DMS53 treated with DMSO at 0.1 percent for 48 hours (cell line): ENCODE measurements around the gene ABCD3.
"Not testable (repeated sequence)": the region's sequence is repeated elsewhere in the genome, so short reads cannot be mapped to it uniquely, and the experiment has no call there.

Experiments used
- DNase-seq: peaks from one replicate; lab custom pipeline; 2025; ENCODE audit not compliant: unreplicated experiment; lab: John Stamatoyannopoulos, UW

The ABCD3 gene

GRCh38 chr1:94544706-94545490 is 126.7 kb downstream of the ABCD3 start:
- no peak for DNase-seq

- DNase-seq, result no peak
Measured at GRCh38 chr1:94549706-94550105, 131.5 kb downstream of the ABCD3 start.

DNA sequence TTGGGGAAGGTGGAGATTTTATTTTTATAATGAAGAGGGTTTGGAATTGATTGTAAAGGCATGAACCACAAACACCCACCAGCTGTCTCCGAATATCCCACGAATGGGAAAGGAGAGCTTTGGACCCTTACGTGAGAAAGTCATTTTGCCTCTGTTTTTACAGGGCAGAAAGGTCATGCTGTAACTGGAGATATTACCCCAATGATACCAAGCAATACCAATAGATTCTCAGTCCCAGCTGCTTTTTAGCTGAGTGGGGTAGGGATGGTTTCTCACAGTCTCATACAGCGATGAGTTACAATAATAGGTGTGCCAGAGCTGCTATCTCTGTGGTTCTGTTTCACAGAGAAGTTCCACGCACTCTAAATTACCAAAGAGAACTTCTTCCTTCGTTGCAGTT is 132.2 kb downstream of the ABCD3 start:
- no peak for DNase-seq

DNA sequence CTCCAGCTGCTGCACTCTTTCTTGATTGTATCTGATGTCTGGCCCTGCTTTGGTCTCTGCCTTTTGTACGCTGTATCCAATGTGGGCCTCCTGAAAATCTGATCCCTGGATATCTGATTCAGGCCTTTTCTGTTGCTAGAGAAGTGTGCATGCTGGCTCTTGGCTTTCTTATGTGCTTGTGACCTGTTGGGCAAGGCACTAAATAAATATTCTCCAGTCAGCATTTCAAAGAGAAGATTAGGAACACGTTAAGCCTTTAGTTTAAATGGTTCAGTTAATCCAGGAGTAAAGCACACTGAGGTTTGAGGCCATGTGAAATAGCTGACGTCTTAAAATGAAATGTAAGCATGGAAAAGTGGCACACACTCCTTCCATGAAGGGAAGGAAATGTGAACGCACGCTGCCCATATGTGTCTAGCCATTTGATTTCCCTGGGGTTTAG is 132.6 kb downstream of the ABCD3 start:
- DNase-seq, result no peak

GRCh38 chr1:94551449-94551848 is 133.3 kb downstream of the ABCD3 start:
- no peak for DNase-seq

- no peak for DNase-seq
Measured at GRCh38 chr1:94552071-94552586, 133.9 kb downstream of the ABCD3 start.

DNA sequence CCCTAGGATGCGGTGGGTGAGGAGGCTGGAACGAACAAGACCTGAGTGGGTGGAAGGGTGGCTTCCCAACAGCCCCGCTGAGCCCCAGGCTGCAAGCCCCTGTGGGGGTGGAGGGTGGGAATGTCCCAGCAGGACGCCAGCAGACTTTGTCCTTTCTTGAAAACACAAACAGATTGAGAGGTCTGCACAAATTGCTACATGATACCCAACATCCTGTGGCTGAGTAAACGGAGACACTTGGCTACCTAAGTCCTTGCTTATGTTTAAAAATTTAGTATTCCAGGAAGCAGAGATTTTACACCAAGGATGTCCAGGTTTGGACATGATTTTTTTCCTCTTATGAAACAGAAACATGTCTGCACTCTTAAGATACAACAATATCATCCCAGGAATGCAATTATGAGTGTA is 135.1 kb downstream of the ABCD3 start:
- peak; percentile 63 for DNase-seq

DNA sequence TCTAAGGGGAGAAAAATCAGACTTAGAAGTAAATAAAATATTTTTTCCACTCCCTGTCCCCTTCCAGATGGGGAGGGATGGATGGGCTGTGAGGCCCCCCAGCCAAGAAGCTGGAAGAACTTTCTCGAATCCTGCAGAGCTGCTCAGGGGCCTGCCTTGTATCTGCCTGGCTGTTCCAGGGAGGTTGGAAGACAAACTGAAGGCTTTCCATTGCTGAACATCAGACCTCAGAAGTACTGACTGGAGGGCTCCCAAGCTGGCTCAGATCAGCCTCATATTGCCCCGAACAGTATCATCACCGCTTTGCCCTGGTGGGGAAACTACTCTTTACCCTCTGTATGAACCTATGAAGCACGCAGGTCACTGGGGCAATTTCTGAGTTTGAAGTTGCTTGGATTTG is 135.7 kb downstream of the ABCD3 start:
- no peak for DNase-seq

GRCh38 chr1:94554580-94554979 is 136.4 kb downstream of the ABCD3 start:
- DNase-seq, result no peak

- no peak for DNase-seq
Measured at GRCh38 chr1:94555091-94555490, 136.9 kb downstream of the ABCD3 start.

GRCh38 chr1:94559921-94560320 is 141.7 kb downstream of the ABCD3 start:
- DNase-seq, result no peak

- no peak for DNase-seq
Measured at GRCh38 chr1:94560333-94560732, 142.1 kb downstream of the ABCD3 start.

- peak; percentile 59 for DNase-seq
Measured at GRCh38 chr1:94562519-94563260, 144.5 kb downstream of the ABCD3 start.

- DNase-seq, result no peak
Measured at GRCh38 chr1:94565901-94566300, 147.7 kb downstream of the ABCD3 start.

- not testable (repeated sequence) for DNase-seq
Measured at GRCh38 chr1:94566436-94566835, 148.2 kb downstream of the ABCD3 start.

DNA sequence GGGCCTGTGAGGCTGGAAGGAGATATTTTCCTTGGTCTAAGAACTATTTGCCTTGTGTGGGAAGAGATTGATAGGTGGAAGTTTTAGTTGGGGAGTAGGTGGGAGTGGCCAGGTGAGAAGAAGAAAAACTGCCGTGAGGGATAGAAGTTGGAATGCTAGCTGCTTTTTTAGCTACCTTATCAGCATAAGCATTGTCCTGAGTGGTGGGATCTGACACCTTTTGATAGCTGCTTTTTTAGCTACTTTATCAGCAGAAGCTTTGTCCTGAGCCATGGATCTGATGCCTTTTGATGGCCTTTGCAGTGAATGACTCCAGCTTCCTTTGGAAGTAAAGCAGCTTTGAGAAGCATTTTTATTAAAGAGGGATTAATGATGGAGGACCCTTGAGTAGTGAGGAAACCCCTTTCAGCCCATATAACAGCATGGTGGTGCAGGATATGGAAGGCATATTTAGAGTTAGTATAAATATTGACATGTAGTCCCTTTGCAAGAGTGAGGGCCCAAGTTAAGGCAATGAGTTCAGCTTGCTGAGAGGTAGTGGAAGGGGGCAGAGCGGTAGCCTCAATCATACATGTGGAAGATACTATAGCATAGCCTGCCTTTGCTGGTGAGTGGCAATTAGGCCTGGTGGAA is 149.9 kb downstream of the ABCD3 start:
- not testable (repeated sequence) for DNase-seq
